CD4-positive, alpha-beta T cell (primary cell): ENCODE data around the gene FABP1. TPM values are rescaled to one million over a fixed set of nuclear protein-coding genes. Genes with fewer than 3 reads are reported as not detected.

Source experiments
- ATAC-seq: fragments of 200-7000 bp; cut with Tn5 transposase; one replicate; pipeline ENCODE4 v1.10.0; 2022; ENCODE audit warnings: mild to moderate bottlenecking; ENCODE audit not compliant: poor library complexity
- CTCF ChIA-PET: fragments of 350-600 bp; sonication (Branson Sonifier 250); formaldehyde crosslinking; loops from one replicate; lab custom pipeline; 2021; ENCODE audit warnings: antibody characterized with exemption, inconsistent platforms; lab: Charles Lee
- POLR2A ChIA-PET: fragments of 350-600 bp; sonication (Branson Sonifier 250); formaldehyde crosslinking; loops from one replicate; lab custom pipeline; 2021; ENCODE audit warnings: antibody characterized with exemption, inconsistent platforms; lab: Charles Lee
- DNase-seq, 14 experiments: peaks; one replicate each; pipeline ENCODE4 v3.0.0-alpha.2; 2013 to 2020; ENCODE audit warnings: mixed read lengths in 2 of 14
- H3K27ac ChIP-seq, 2 donors: one replicate each; pipeline versions ENCODE4 v1.5.1 to v1.7.0; 2013; ENCODE audit warnings: low read length in 2 of 2, low read depth in 1 of 2, mild to moderate bottlenecking in 1 of 2
- H3K27me3 ChIP-seq, 2 experiments: 1 replicate in 1 of 2; 2 replicates in 1 of 2; pipeline versions ENCODE4 v1.6.1 to v1.7.0; 2013; ENCODE audit warnings: low read length in 2 of 2, control low read depth in 1 of 2, mild to moderate bottlenecking in 1 of 2, moderate library complexity in 1 of 2; ENCODE audit not compliant: insufficient read depth in 2 of 2, control insufficient read depth in 1 of 2
- H3K36me3 ChIP-seq: one replicate; pipeline ENCODE4 v1.6.1; 2013; ENCODE audit warnings: low read length, control low read depth; ENCODE audit not compliant: insufficient read depth
- H3K4me1 ChIP-seq: one replicate; pipeline ENCODE4 v1.6.1; 2013; ENCODE audit warnings: low read length, control low read depth; ENCODE audit not compliant: insufficient read depth
- H3K4me3 ChIP-seq: one replicate; pipeline ENCODE4 v1.5.1; 2013; ENCODE audit warnings: mild to moderate bottlenecking, low read length, moderate library complexity
- H3K9me3 ChIP-seq, 2 experiments: 1 replicate in 1 of 2; 2 replicates in 1 of 2; pipeline versions ENCODE4 v1.6.1 to v1.7.0; 2013; ENCODE audit warnings: low read length in 2 of 2, mild to moderate bottlenecking in 2 of 2, control low read depth in 1 of 2, moderate library complexity in 1 of 2; ENCODE audit not compliant: control insufficient read depth in 1 of 2, insufficient read depth in 1 of 2
- H3K27ac Mint-ChIP-seq: one replicate; pipeline ENCODE4 v1.8.0; 2020; ENCODE audit warnings: mixed read lengths
- H3K27me3 Mint-ChIP-seq: one replicate; pipeline ENCODE4 v1.8.0; 2021; ENCODE audit warnings: mixed read lengths
- H3K36me3 Mint-ChIP-seq: one replicate; pipeline ENCODE4 v1.8.0; 2021; ENCODE audit warnings: low read depth, mixed read lengths
- H3K4me1 Mint-ChIP-seq: one replicate; pipeline ENCODE4 v1.8.0; 2021; ENCODE audit warnings: low read depth, mixed read lengths
- H3K4me3 Mint-ChIP-seq: one replicate; pipeline ENCODE4 v1.8.0; 2020; ENCODE audit warnings: mild to moderate bottlenecking, mixed read lengths
- H3K9me3 Mint-ChIP-seq: one replicate; pipeline ENCODE4 v1.8.0; 2020; ENCODE audit warnings: mixed read lengths
- CTCF ChIP-seq: fragments of 200-600 bp; IDR thresholded peaks from one replicate; pipeline ENCODE4 v1.8.0; 2022; ENCODE audit warnings: antibody characterized with exemption, mild to moderate bottlenecking
- intact Hi-C, 2 experiments: fragments of 100-400 bp; cut with DNase I in 1 of 2; cut with micrococcal nuclease in 1 of 2; formaldehyde crosslinking; loops; one replicate each; pipeline versions ENCODE4 v1.15.1 to v1.9.0; 2023 to 2025; cut with DNase I, micrococcal nuclease
- total RNA-seq, 174 experiments: library from RNA in 2 of 174; stranded (reverse) in 2 of 174; gene quantifications; one replicate each; pipeline ENCODE4 v1.2.3 and lab custom pipeline; 2021 to 2026

Gene FABP1
- total RNA-seq, 2 experiments from 2014 or later = not detected

- intact Hi-C loops = no loop called here
- no peak for ATAC-seq
- peaks cover 0 to 2% of the 10 kb centered on the region in 2 experiments for H3K27me3 ChIP-seq
- no peak for TF ChIP-seq CTCF
- no peak overlapping the region for H3K27ac ChIP-seq
- DNase-seq = no peak
- Mint-ChIP-seq H3K27ac (no peak overlapping the region), H3K36me3 (no peaks in the 10 kb centered on the region), H3K27me3 (no peaks in the 10 kb centered on the region), H3K4me1 (no peaks in the 10 kb centered on the region), H3K4me3 (no peak overlapping the region), H3K9me3 (no peaks in the 10 kb centered on the region)
- ChIA-PET POLR2A (no interaction called here), CTCF (no interaction called here)
- no peak overlapping the region for H3K4me3 ChIP-seq
- no peaks in the 10 kb centered on the region for H3K4me1 ChIP-seq
- H3K9me3 ChIP-seq = no peaks in the 10 kb centered on the region
- H3K36me3 ChIP-seq = no peaks in the 10 kb centered on the region
These were observed 13.0 kb downstream of the FABP1 start for GRCh38 chr2:88114889-88115288.

- DNase-seq (no peak), ATAC-seq (no peak)
- no peak overlapping the region for H3K27ac ChIP-seq
- intact Hi-C loops = no loop called here
- H3K27me3 ChIP-seq = peaks cover 0 to 2% of the 10 kb centered on the region in 2 experiments
- TF ChIP-seq CTCF = no peak
- H3K4me3 Mint-ChIP-seq = no peak overlapping the region
- CTCF ChIA-PET = no interaction called here
- H3K4me1 ChIP-seq = no peaks in the 10 kb centered on the region
- H3K27ac Mint-ChIP-seq = no peak overlapping the region
- H3K27me3 Mint-ChIP-seq = no peaks in the 10 kb centered on the region
- H3K36me3 ChIP-seq = no peaks in the 10 kb centered on the region
- no peaks in the 10 kb centered on the region for H3K4me1 Mint-ChIP-seq
- H3K9me3 Mint-ChIP-seq = no peaks in the 10 kb centered on the region
- peaks cover 0 to under 1% of the 10 kb centered on the region in 2 experiments for H3K9me3 ChIP-seq
- no peaks in the 10 kb centered on the region for H3K36me3 Mint-ChIP-seq
- H3K4me3 ChIP-seq = no peak overlapping the region
- POLR2A ChIA-PET = no interaction called here
These were observed 14.8 kb downstream of the FABP1 start for GRCh38 chr2:88113069-88113468.

GRCh38 chr2:88110830-88111229 is 17.0 kb downstream of the FABP1 start:
- Histone ChIP-seq H3K27me3 (peaks cover 0 to 2% of the 10 kb centered on the region in 2 experiments), H3K27ac (no peak overlapping the region), H3K36me3 (no peaks in the 10 kb centered on the region), H3K9me3 (peaks cover 0 to 8% of the 10 kb centered on the region in 2 experiments), H3K4me3 (no peak overlapping the region), H3K4me1 (no peaks in the 10 kb centered on the region)
- TF ChIP-seq CTCF = no peak
- Mint-ChIP-seq H3K4me1 (no peaks in the 10 kb centered on the region), H3K27me3 (peaks cover 3% of the 10 kb centered on the region), H3K36me3 (no peaks in the 10 kb centered on the region), H3K4me3 (no peak overlapping the region), H3K27ac (no peak overlapping the region), H3K9me3 (no peaks in the 10 kb centered on the region)
- ATAC-seq (no peak), DNase-seq (no peak)
- POLR2A ChIA-PET = no interaction called here
- intact Hi-C loops = no loop called here
- CTCF ChIA-PET = no interaction called here
